GM20000 (cell line): ENCODE data around the gene PLD5.

Source experiments
- DNase-seq: peaks from one replicate; pipeline ENCODE4 v3.0.0; 2012; ENCODE audit warnings: low spot score
- TF ChIP-seq, protein P1 (sequence below): IDR thresholded peaks from 2 replicates; pipeline ENCODE4 v1.5.1; 2012; ENCODE audit warnings: mild to moderate bottlenecking, control low read depth; ENCODE audit errors: extremely low read depth, missing control alignments

The PLD5 gene

DNA sequence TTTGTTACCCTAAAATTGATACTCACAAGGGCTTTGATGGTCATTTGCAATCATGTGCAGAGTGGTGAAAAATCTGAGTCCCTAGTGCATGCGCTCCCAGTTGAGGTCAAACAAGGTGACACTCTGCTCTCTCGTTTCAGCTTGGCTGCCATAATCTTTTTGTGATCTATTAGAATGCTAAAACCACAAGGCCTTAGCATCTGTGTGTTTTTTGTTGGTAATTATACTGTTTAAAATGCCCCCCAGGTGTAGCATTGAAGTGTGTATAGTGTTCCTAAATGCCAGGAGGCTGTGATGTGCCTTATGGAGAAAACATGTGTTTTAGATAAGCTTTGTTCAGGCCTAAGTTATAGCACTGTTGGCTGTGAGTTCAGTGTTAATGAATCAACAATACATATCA is 89.3 kb downstream of the PLD5 start:
- TF ChIP-seq, protein P1, sequence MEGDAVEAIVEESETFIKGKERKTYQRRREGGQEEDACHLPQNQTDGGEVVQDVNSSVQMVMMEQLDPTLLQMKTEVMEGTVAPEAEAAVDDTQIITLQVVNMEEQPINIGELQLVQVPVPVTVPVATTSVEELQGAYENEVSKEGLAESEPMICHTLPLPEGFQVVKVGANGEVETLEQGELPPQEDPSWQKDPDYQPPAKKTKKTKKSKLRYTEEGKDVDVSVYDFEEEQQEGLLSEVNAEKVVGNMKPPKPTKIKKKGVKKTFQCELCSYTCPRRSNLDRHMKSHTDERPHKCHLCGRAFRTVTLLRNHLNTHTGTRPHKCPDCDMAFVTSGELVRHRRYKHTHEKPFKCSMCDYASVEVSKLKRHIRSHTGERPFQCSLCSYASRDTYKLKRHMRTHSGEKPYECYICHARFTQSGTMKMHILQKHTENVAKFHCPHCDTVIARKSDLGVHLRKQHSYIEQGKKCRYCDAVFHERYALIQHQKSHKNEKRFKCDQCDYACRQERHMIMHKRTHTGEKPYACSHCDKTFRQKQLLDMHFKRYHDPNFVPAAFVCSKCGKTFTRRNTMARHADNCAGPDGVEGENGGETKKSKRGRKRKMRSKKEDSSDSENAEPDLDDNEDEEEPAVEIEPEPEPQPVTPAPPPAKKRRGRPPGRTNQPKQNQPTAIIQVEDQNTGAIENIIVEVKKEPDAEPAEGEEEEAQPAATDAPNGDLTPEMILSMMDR = no peak
- no peak for DNase-seq

DNA sequence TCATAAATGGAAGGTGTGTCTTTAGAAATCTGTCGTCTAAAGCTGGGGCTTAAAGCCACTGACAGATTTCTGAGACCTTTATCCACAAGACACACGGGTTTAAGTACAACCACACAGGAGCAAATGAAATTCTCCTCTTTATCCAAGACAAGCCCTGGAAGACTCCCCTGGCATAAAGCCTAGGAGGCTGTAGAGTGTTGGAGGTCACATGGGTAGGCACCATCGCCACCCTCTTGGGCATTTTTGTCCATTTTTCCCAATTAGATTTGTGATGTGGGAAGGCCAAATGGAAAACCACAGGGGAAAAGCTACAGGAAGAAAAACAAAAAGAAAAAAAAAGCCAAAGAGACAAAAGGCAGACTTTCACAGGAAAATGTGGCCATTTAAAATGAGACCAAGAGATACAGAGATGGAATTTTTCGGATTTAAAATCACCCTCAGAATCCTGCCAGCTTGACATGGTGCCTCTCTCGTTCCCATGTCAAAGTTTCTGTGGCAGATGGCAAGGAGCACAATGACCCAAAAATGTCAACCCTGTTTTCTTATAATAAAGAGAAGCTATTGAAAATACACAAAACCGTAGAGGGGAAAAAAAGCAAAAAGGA is 91.9 kb downstream of the PLD5 start:
- TF ChIP-seq, protein P1 = no peak
- no peak for DNase-seq

DNA sequence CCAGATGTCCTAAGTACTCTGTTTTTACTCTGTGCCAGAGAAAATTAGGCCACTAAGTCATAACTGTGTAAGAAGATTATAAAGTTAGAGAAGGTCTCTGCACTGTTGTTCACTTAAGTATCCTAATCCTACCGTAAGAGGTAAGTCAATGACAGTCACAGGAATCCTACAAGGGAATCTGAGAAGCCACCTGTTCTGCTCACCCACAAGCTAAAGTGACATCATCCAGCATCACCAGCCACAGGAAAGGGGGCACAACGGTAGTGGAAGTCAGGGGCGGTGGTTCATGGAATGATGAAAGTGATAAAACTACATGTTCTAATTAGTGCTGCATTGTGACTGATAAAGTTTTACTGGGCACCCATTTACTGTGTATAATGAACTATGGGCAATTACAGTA is 92.7 kb downstream of the PLD5 start:
- DNase-seq = no peak
- TF ChIP-seq, protein P1 = no peak

DNA sequence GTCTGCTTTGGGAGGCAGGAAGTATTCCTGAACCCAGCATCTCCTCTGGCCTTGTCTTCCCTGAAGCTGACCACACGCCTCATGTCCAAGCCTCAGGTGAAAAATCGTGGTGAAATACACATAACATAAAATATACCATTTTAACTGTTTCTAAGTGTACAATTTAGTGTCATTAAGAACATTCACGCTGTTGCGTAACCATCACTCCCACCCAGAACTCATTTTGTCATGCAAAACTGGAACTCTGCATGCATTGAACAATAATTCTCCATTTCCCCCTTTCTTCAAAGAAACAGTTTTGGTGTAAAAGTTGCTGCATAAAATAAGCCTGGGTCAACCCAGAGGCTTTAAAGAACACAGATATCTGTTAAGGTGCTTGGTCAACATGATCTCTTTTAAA is 93.5 kb downstream of the PLD5 start:
- DNase-seq = no peak
- TF ChIP-seq, protein P1 = no peak

DNA sequence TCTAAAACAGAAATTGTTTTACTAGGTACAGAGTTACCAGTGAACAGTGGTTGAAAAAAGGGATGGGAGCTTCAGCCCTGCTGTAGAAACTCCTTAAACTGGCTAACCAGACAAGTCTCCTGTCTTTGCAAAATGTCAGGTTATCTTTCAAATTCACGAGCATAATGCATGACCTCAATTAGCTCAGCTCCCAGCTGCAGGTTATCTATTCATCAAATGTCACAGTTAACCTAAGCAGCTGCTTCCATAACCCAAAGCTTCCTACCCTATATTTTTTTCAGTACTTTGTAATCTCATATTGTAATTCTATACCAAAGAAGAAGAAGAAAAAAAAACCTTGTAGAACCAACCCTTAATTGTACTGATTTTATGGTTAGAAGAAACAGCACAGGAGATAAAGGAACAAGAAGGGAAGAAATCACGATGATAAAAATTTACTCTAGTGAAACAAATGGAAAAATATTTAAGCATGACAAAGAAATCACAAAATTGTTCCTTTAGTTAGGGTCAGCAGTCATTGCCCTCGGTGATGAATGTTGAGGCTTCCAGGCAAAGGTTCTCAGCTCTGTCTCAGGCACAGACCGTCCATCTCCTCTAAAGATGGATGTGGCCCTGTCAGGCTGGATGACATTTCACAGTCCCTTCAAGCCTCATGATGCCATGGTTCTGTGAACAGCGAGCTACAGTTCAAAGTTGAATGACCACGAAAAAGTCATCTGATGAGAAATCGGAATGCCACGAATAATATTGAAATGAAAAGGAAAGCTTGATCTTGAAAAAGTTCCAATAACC is 95.9 kb downstream of the PLD5 start:
- no peak for DNase-seq

DNA sequence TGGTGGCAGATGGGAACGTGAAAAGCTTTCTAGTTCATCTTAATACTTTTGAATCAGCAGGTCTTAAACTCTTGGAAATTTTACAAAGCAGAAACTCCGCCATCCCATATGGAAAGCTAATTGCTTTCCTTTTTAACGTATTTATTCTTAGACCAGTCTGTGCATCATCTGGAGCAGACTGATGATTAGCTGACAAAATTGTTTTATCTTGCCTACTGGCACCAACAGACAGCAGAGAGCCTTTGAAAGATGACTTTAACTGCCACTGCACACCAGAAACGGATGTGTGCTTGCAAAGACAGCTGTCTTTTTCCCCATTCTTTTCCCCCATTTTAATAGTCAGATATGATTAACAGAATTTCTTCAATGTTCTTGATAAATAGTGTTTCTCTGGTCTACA is 97.0 kb downstream of the PLD5 start:
- no peak for DNase-seq
- TF ChIP-seq, protein P1 = no peak

More for the DNA sequence above, 95.9 kb downstream of the PLD5 start:
- TF ChIP-seq, protein P1 = no peak

DNA sequence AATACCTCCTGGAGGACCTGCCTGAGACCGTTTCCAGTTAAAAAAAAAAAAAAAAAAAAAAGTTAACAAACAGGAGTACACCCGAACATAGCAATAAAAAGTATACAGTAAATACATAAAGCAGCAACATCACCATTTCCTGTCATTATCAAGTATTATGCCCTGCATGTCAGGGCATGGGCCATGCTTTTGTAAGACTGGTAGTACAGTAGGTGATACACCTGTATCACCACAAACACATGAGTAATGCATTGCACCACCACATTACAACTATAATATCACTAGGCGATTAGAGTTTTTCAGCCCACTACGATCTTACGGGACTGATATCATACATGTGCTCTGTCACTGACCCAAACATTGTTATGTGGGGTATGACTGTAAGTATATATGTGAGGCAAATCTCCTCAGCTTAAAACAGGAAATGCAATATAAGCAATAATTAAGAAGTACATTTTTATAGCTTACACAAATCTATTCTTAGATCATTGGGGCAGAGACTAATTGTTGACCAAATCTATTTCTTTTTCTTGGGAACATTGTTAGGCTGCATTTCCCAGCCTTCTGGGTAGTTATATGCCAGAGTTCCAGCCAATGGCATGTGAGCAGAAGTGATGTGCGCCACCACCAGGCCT is 98.1 kb downstream of the PLD5 start:
- DNase-seq = no peak
- TF ChIP-seq, protein P1 = no peak
